ENCODE results near the gene GLI3. TPM values are rescaled to one million over a fixed set of nuclear protein-coding genes. Genes with fewer than 3 reads are reported as not detected.

The GLI3 gene
- total and polyA plus RNA-seq, 10 of the 15 experiments (the other 5 are each of a cell fraction or from before 2014, with no cell fraction given), result 0.01 TPM; not detected in 8

DNA sequence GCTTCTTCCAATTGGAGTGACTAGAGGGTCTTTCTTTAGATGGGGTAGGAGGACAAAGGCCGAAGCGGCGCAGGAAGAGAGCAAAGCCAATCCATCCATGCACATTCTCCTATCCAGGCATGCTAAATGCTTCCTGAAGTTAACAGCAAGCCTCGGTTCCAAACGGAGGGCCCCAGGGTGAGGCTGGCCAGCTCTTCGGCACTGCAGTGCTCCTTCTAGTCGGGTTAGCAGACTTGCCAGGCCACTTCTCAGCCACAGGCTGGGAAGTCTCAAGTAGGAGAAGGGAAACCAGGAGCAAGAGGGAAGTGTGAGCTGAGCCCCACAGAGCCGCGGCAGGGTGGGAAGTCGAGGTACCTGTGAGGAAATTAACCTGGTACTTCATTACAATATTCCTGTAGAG lies 280.3 kb downstream of the GLI3 start:
- DNase-seq (ENCODE audit: low read depth, low spot score) (no peak), ATAC-seq (no peak), FAIRE-seq (no peak)
- ChIA-PET POLR2A (interaction anchor here (0.5 kb wide), 1 partner anchor 30 kb away, joined by 4 read pairs; no protein-coding TSS in a partner anchor), RAD21 (ENCODE audit: unreplicated experiment) (no interaction called here), CTCF (interaction anchor here (1.3 kb wide), 1 partner anchor 13 kb away, joined by 3 read pairs; no protein-coding TSS in a partner anchor), SMC1A (ENCODE audit: uncharacterized antibody, unreplicated experiment) (no interaction called here)
- no peak overlapping the region for H3K9ac ChIP-seq (ENCODE audit: control insufficient read depth, insufficient read depth, low read length)
- no peaks in the 10 kb centered on the region for H3K79me2 ChIP-seq (ENCODE audit: control insufficient read depth, insufficient read depth, low read length)
- WGBS (ENCODE audit: insufficient coverage, insufficient replicate concordance, low lambda C conversion rate, missing lambda C conversion rate), result 42% methylated on average over 10 of the region's 10 CpGs
- intact Hi-C loops (cut with micrococcal nuclease; ENCODE audit: unreplicated experiment), result no loop called here
- H3K27ac ChIP-seq (ENCODE audit: control insufficient read depth, insufficient read depth), result no peak overlapping the region
- no peak overlapping the region for H3K4me3 ChIP-seq
- no TSS peak for BruUV-seq (replicated peaks)
- no peaks in the 10 kb centered on the region for H3K36me3 ChIP-seq (ENCODE audit: control insufficient read depth in 2 of 2, insufficient read depth in 2 of 2, low read length in 1 of 2)
- H2AFZ ChIP-seq (ENCODE audit: control insufficient read depth, low read depth, low read length), result no peak overlapping the region
- in situ Hi-C loops (cut with MboI), result no loop called here
- no peaks in the 10 kb centered on the region for H3K9me3 ChIP-seq (replicated peaks; ENCODE audit: control insufficient read depth, insufficient read depth, low read length)
- no peaks in the 10 kb centered on the region for H3K4me1 ChIP-seq (ENCODE audit: control insufficient read depth, insufficient read depth, low read length)
- H3K27me3 ChIP-seq (replicated peaks in 1 of 2; ENCODE audit: control insufficient read depth in 2 of 2, insufficient read depth in 2 of 2, low read length in 1 of 2), result 0 out of 4 replicates have a peak, but pooled peaks cover 0 to 2% of the 10 kb centered on the region in 2 experiments
- TF ChIP-seq, protein P1, sequence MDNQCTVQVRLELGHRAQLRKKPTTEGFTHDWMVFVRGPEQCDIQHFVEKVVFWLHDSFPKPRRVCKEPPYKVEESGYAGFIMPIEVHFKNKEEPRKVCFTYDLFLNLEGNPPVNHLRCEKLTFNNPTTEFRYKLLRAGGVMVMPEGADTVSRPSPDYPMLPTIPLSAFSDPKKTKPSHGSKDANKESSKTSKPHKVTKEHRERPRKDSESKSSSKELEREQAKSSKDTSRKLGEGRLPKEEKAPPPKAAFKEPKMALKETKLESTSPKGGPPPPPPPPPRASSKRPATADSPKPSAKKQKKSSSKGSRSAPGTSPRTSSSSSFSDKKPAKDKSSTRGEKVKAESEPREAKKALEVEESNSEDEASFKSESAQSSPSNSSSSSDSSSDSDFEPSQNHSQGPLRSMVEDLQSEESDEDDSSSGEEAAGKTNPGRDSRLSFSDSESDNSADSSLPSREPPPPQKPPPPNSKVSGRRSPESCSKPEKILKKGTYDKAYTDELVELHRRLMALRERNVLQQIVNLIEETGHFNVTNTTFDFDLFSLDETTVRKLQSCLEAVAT (IDR thresholded peaks at IDR 0.05), result no peak
- TF ChIP-seq MXI1 (IDR thresholded peaks at IDR 0.05; ENCODE audit: low read depth, low read length) (no peak), SMAD5 (IDR thresholded peaks at IDR 0.05; ENCODE audit: low read depth) (no peak), HCFC1 (IDR thresholded peaks at IDR 0.05; ENCODE audit: low read length) (no peak), CBX3 (IDR thresholded peaks at IDR 0.05; ENCODE audit: borderline replicate concordance, low read depth) (no peak), YY1 (IDR thresholded peaks at IDR 0.05; ENCODE audit: low read depth, low read length) (no peak), IKZF2 (IDR thresholded peaks at IDR 0.05) (no peak), CHD4 (IDR thresholded peaks at IDR 0.05) (no peak)
- TF ChIP-seq, protein P2, sequence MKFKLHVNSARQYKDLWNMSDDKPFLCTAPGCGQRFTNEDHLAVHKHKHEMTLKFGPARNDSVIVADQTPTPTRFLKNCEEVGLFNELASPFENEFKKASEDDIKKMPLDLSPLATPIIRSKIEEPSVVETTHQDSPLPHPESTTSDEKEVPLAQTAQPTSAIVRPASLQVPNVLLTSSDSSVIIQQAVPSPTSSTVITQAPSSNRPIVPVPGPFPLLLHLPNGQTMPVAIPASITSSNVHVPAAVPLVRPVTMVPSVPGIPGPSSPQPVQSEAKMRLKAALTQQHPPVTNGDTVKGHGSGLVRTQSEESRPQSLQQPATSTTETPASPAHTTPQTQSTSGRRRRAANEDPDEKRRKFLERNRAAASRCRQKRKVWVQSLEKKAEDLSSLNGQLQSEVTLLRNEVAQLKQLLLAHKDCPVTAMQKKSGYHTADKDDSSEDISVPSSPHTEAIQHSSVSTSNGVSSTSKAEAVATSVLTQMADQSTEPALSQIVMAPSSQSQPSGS (IDR thresholded peaks at IDR 0.05; ENCODE audit: low read length), result no peak
- TF ChIP-seq, protein P3, sequence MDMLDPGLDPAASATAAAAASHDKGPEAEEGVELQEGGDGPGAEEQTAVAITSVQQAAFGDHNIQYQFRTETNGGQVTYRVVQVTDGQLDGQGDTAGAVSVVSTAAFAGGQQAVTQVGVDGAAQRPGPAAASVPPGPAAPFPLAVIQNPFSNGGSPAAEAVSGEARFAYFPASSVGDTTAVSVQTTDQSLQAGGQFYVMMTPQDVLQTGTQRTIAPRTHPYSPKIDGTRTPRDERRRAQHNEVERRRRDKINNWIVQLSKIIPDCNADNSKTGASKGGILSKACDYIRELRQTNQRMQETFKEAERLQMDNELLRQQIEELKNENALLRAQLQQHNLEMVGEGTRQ (IDR thresholded peaks at IDR 0.05; ENCODE audit: borderline replicate concordance, low read depth, low read length), result no peak
- H4K20me1 ChIP-seq (ENCODE audit: control insufficient read depth, insufficient read depth), result no peaks in the 10 kb centered on the region
- H3K4me2 ChIP-seq (ENCODE audit: control insufficient read depth, insufficient read depth), result no peak overlapping the region

Data from GM12878 (cell line).